ENCODE data around the gene DRD4.

GRCh38 chr11:625636-626268, 11.3 kb upstream of the DRD4 start:
- TF ChIP-seq CTCF (IDR thresholded peaks at IDR 0.05), result no peak
- TF ChIP-seq EZH2 (IDR thresholded peaks at IDR 0.05), result no peak
